HUES64 (cell line): ENCODE measurements around the gene PLCB1.

ENCODE experiments used
- H3K27ac ChIP-seq: 2 replicates; pipeline ENCODE4 v1.7.0; 2013; ENCODE audit warnings: low read depth, low read length, inconsistent platforms
- H3K27me3 ChIP-seq: 2 replicates; pipeline ENCODE4 v1.6.1; 2013; ENCODE audit warnings: mild to moderate bottlenecking, low read length; ENCODE audit not compliant: insufficient read depth
- H3K36me3 ChIP-seq: 2 replicates; pipeline ENCODE4 v1.6.1; 2013; ENCODE audit warnings: mild to moderate bottlenecking, low read length; ENCODE audit not compliant: insufficient read depth
- H3K4me1 ChIP-seq: 2 replicates; pipeline ENCODE4 v1.6.1; 2013; ENCODE audit warnings: mild to moderate bottlenecking, low read length, moderate library complexity; ENCODE audit not compliant: insufficient read depth
- H3K4me3 ChIP-seq: 2 replicates; pipeline ENCODE4 v1.5.1; 2013; ENCODE audit warnings: mild to moderate bottlenecking, low read length, moderate library complexity
- H3K9ac ChIP-seq: 2 replicates; pipeline ENCODE4 v1.6.1; 2013; ENCODE audit warnings: mild to moderate bottlenecking, low read depth, low read length
- H3K9me3 ChIP-seq: 2 replicates; pipeline ENCODE4 v1.6.1; 2013; ENCODE audit warnings: low read depth, low read length; ENCODE audit not compliant: insufficient read depth
- WGBS: fragments of 150-250, 120-280 bp; methylation state at CpG from one replicate; pipeline ENCODE4 v1.1.7; 2013; ENCODE audit warnings: missing lambda C conversion rate; 5-methylcytosine and 5-hydroxymethylcytosine counted together

Gene PLCB1

GRCh38 chr20:8213831-8214587 lies 81.9 kb downstream of the PLCB1 start:
- H3K4me3 ChIP-seq, result no peak overlapping the region
- H3K4me1 ChIP-seq, result peaks cover 33% of the 10 kb centered on the region
- no peak overlapping the region for H3K9ac ChIP-seq
- no peaks in the 10 kb centered on the region for H3K27me3 ChIP-seq
- 91% methylated on average over 12 of the region's 12 CpGs for WGBS
- H3K36me3 ChIP-seq, result no peaks in the 10 kb centered on the region
- H3K27ac ChIP-seq, result no peak overlapping the region
- no peaks in the 10 kb centered on the region for H3K9me3 ChIP-seq

DNA sequence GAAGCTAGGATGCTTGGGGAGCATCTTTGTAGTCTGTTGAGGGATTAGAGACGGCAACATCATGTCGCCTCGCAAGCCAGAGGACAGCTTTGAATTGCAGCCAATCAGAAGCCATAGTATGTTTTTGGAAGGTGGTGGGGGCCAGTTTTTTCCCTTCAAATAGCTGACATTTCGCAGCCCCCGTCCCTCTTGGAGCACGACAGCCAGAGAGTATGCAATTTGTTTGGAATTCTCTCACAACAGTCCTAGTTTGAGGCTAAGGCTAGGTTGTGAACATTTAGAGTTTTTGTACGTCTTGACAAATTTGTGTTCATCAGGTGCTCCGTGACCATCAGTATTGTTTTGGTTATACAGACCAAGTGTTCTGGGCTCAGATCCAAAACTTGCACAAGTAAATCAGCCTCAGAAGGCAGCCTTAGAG lies 83.3 kb downstream of the PLCB1 start:
- no peaks in the 10 kb centered on the region for H3K9me3 ChIP-seq
- no peak overlapping the region for H3K4me3 ChIP-seq
- no peak overlapping the region for H3K9ac ChIP-seq
- H3K27me3 ChIP-seq, result no peaks in the 10 kb centered on the region
- H3K36me3 ChIP-seq, result no peaks in the 10 kb centered on the region
- no peak overlapping the region for H3K27ac ChIP-seq
- peaks cover 26% of the 10 kb centered on the region; the same call in 1 of the 2 replicates for H3K4me1 ChIP-seq
- 87% methylated on average over 8 of the region's 8 CpGs for WGBS

DNA sequence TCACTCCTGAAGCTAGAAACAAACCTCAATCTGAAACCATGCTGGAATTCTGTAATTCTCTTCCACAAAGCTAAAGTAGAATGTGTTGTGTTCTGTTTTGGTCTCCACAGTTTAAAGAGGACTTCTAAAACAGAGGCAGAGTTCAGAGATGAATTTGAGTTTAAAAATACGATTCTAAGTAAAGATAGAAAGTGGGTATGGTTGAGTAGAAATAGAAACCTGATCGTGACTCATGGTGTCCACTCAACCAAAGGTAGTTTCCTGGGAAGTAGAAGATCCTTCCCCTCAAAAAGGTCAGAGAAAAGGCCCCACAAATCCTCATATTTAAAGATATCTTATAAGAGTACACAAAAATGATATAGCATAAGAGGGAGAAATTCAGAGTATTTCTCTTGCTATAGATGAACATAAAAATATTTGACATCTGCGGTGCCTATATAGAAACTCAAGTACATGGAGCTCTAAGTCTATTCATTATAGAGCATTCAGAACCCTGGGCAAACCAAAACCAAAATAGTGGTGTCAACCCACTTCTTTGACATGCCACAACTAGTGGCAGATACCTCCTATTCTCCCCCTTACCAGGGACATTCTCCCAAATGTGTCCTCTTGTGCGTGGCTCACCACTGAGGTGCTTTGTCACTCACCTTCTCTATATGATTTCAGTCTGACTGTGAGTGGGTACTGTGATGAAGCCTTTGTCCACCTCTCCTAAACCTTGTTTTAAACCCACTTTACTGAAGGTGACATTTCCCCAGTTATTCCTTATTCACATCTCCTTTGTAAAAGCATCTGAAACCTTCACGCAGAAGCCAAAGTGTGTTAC lies 84.5 kb downstream of the PLCB1 start:
- H3K9ac ChIP-seq, result no peak overlapping the region
- H3K9me3 ChIP-seq, result no peaks in the 10 kb centered on the region
- 96% methylated on average over 4 of the region's 5 CpGs for WGBS
- H3K27me3 ChIP-seq, result no peaks in the 10 kb centered on the region
- H3K4me1 ChIP-seq, result peaks cover 26% of the 10 kb centered on the region; the same call in 1 of the 2 replicates
- no peak overlapping the region for H3K27ac ChIP-seq
- no peaks in the 10 kb centered on the region for H3K36me3 ChIP-seq
- no peak overlapping the region for H3K4me3 ChIP-seq

DNA sequence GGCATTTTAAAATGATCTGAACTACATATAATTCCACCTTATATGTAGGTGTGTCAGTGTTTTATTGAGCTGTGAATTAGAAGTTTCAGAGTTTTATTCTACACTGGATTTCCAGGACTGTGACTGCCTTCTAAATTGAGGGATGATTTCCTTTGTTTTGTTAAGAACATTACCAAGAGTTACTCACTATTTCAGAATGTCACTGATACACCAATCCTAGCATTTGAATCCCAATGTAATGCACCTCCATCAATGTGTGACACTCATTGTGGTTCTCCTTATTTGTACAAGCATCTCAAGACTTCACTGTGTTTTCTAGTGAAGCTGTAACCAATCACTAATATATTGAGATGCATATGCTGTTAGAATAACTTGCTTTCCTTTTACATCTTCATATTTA lies 86.8 kb downstream of the PLCB1 start:
- no peak overlapping the region for H3K9ac ChIP-seq
- H3K9me3 ChIP-seq, result no peaks in the 10 kb centered on the region
- no peak overlapping the region for H3K27ac ChIP-seq
- no peaks in the 10 kb centered on the region for H3K27me3 ChIP-seq
- H3K4me1 ChIP-seq, result peaks cover 17% of the 10 kb centered on the region; the same call in 1 of the 2 replicates
- H3K4me3 ChIP-seq, result no peak overlapping the region
- no peaks in the 10 kb centered on the region for H3K36me3 ChIP-seq

GRCh38 chr20:8219403-8219802 lies 87.3 kb downstream of the PLCB1 start:
- Histone ChIP-seq H3K4me3 (no peak overlapping the region), H3K9me3 (no peaks in the 10 kb centered on the region), H3K36me3 (no peaks in the 10 kb centered on the region), H3K27ac (no peak overlapping the region), H3K4me1 (peaks cover 13% of the 10 kb centered on the region; the same call in 1 of the 2 replicates), H3K9ac (no peak overlapping the region), H3K27me3 (no peaks in the 10 kb centered on the region)
- 83% methylated on average over 2 of the region's 3 CpGs for WGBS

DNA sequence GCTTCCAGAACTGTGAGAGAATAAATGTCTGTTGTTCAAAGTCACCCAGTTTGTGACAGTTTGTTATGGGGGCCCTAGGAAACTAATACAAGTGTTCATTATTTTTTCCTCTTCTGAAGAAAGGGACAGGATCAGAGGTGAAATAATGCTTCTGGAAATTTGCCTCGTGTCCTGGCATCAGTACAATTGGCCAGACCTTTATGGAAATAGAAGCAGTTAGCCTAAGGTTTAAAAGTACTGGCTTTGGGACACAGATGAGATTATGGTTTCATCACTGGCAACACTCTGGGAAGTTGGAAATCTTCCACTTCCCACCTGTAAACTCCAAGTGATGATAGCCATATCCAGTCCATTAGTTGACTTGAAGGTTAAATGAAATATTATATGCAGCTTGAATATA lies 88.7 kb downstream of the PLCB1 start:
- Histone ChIP-seq H3K9ac (no peak overlapping the region), H3K4me3 (no peak overlapping the region), H3K27me3 (no peaks in the 10 kb centered on the region), H3K36me3 (no peaks in the 10 kb centered on the region), H3K9me3 (no peaks in the 10 kb centered on the region), H3K27ac (no peak overlapping the region), H3K4me1 (no peaks in the 10 kb centered on the region)
- WGBS, result 84% methylated on average over 1 of the region's 1 CpG

- Histone ChIP-seq H3K9me3 (no peaks in the 10 kb centered on the region), H3K36me3 (no peaks in the 10 kb centered on the region), H3K9ac (no peak overlapping the region), H3K4me1 (no peaks in the 10 kb centered on the region), H3K27me3 (no peaks in the 10 kb centered on the region), H3K4me3 (no peak overlapping the region), H3K27ac (no peak overlapping the region)
- WGBS, result 88% methylated on average over 1 of the region's 3 CpGs
Measured at GRCh38 chr20:8221887-8222419, 89.9 kb downstream of the PLCB1 start.

DNA sequence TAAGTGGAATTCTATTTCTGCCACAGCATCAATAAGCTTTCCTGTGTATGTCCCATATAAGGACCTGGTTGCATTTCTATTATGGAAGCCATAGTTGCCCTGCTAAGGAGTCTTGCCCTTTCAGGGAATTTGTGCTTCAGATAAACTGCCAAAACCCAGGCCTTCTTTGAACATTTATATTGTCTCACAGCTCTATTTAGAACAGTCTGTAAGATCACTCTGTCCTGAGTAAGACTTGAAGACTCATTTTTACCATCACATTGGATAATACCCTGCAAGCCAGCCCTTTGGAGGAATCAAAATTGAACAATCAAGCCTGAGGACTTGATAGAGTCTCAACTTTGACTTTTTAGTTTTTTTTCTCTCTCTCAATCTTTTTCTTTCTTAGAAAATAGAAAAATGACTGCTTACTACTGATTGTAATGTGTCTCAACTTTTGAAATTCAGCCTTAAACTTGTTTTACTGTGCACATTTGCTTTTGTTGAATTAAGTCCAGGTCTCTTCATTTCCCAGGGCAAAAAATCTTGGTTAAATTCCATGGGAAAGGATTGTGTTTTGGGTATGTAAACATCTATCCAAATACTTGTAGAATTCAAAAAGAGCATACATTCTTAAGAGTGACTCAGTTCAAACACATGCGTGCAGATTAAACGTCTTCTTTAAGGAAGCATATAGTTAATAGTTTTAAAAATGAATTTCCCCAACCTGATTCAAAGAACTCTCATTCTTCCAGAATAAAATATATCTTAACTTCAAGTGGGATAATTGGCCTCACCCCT lies 91.2 kb downstream of the PLCB1 start:
- no CpG with 5 or more reads among the region's 2 CpGs for WGBS
- no peak overlapping the region for H3K27ac ChIP-seq
- H3K27me3 ChIP-seq, result no peaks in the 10 kb centered on the region
- H3K9ac ChIP-seq, result no peak overlapping the region
- no peaks in the 10 kb centered on the region for H3K9me3 ChIP-seq
- no peak overlapping the region for H3K4me3 ChIP-seq
- no peaks in the 10 kb centered on the region for H3K36me3 ChIP-seq
- no peaks in the 10 kb centered on the region for H3K4me1 ChIP-seq

DNA sequence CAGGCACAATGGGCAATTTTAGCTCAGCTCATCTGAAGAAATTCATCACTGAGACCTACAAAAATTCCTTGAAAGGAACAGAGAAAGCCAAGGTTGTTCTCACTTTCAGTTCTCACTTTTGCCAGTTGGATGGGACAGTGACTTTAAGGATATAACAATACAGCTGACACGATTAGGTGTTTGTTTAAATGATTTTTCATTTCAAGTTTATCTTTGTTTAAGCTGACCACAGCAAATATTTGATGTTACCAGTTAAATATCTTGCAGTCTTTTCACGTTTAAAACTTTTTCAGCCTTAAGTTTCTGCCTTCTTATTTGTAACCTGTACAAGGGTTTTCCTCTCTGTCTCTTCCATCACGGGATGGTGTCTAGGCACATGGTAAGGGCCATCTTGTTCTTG lies 93.6 kb downstream of the PLCB1 start:
- WGBS, result 88% methylated on average over 3 of the region's 3 CpGs

DNA sequence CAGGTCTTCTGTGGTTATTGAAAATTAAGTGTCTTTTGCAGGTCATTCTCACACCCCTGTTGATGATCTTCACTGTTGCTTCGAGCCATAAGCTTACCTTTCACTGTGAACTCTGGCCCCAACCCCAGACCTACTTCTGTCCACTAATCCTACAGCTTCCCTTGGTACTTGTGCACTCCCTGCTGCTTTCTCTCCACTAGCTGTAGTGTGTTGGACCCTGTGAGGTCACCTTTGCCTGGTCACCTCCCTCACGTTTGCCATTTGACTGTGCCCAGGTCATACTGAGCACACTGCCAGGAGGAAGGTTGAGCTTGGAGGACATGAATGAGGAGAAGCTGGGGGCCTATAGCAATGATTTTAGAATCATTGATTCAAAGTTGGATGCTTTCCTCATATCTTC lies 94.0 kb downstream of the PLCB1 start:
- Histone ChIP-seq H3K9ac (no peak overlapping the region), H3K27me3 (no peaks in the 10 kb centered on the region), H3K27ac (no peak overlapping the region), H3K36me3 (no peaks in the 10 kb centered on the region), H3K4me3 (no peak overlapping the region), H3K4me1 (no peaks in the 10 kb centered on the region), H3K9me3 (no peaks in the 10 kb centered on the region)
- 97% methylated on average over 2 of the region's 2 CpGs for WGBS

More for the DNA sequence above, 93.6 kb downstream of the PLCB1 start:
- no peak overlapping the region for H3K4me3 ChIP-seq
- H3K9ac ChIP-seq, result no peak overlapping the region
- no peaks in the 10 kb centered on the region for H3K27me3 ChIP-seq
- no peaks in the 10 kb centered on the region for H3K4me1 ChIP-seq
- H3K36me3 ChIP-seq, result no peaks in the 10 kb centered on the region
- H3K27ac ChIP-seq, result no peak overlapping the region
- H3K9me3 ChIP-seq, result no peaks in the 10 kb centered on the region

DNA sequence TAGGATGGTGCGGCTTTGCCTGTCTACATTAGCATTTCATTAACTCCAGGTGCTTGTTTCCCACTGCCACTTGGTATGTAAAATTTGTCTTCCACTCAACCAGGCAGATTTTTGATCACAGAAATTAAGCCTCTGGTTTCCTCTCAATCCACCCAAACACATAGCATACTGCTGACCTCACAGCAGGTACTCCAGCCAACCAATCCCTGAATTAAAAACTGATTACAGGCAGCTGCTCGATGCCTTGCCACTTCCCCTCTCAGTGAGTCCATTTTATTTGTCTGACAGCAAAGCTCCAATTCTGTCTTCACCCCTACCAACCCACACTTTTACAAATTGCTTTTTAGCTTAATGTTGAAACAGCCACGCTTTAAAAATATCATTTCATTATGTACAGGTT lies 95.2 kb downstream of the PLCB1 start:
- Histone ChIP-seq H3K36me3 (no peaks in the 10 kb centered on the region), H3K9me3 (no peaks in the 10 kb centered on the region), H3K27ac (no peak overlapping the region), H3K9ac (no peak overlapping the region), H3K27me3 (no peaks in the 10 kb centered on the region), H3K4me3 (no peak overlapping the region), H3K4me1 (no peaks in the 10 kb centered on the region)
- WGBS, result 94% methylated on average over 3 of the region's 3 CpGs
